DOHH2 (cell line): ENCODE data around the gene NENF.

ENCODE experiments used
- H3F3A ChIP-seq: fragments of 200-600 bp; sonication (generic), shearing (Covaris generic); 2 replicates; pipeline ENCODE4 v1.6.0; 2016; ENCODE audit warnings: antibody characterized with exemption, mild to moderate bottlenecking; ENCODE audit not compliant: control insufficient read depth, insufficient read depth
- H3K27ac ChIP-seq: fragments of 200-600 bp; sonication (generic); 2 replicates; pipeline ENCODE4 v1.5.1; 2014; ENCODE audit warnings: low read depth, mild to moderate bottlenecking, low read length, moderate library complexity
- H3K27me3 ChIP-seq: fragments of 200-600 bp; sonication (generic); 2 replicates; pipeline ENCODE4 v1.6.1; 2014; ENCODE audit warnings: mild to moderate bottlenecking, low read length, mixed read lengths; ENCODE audit not compliant: control insufficient read depth
- H3K36me3 ChIP-seq: fragments of 200-600 bp; sonication (generic); 2 replicates; pipeline ENCODE4 v1.6.1; 2014; ENCODE audit warnings: mild to moderate bottlenecking, low read length, moderate library complexity, mixed read lengths; ENCODE audit not compliant: control insufficient read depth
- H3K4me1 ChIP-seq: fragments of 200-600 bp; sonication (generic); 2 replicates; pipeline ENCODE4 v1.6.1; 2014; ENCODE audit warnings: mild to moderate bottlenecking, low read length, mixed read lengths; ENCODE audit not compliant: control insufficient read depth
- H3K4me2 ChIP-seq: fragments of 200-600 bp; sonication (generic); 2 replicates; pipeline ENCODE4 v1.6.0; 2014; ENCODE audit warnings: mild to moderate bottlenecking, low read length, moderate library complexity
- H3K4me3 ChIP-seq: fragments of 200-600 bp; sonication (generic); 2 replicates; pipeline ENCODE4 v1.5.1; 2014; ENCODE audit warnings: mild to moderate bottlenecking, low read length, mixed read lengths
- H3K79me2 ChIP-seq: fragments of 200-600 bp; sonication (generic); 2 replicates; pipeline ENCODE4 v1.6.1; 2014; ENCODE audit warnings: mild to moderate bottlenecking, low read length, mixed read lengths; ENCODE audit not compliant: control insufficient read depth
- H3K9me2 ChIP-seq: fragments of 200-600 bp; sonication (generic); replicated peaks from 2 replicates; pipeline ENCODE4 v1.6.1; 2014; ENCODE audit warnings: mild to moderate bottlenecking, low read length, mixed read lengths; ENCODE audit not compliant: control insufficient read depth
- H3K9me3 ChIP-seq: fragments of 200-600 bp; sonication (generic); 2 replicates; pipeline ENCODE4 v1.6.1; 2014; ENCODE audit warnings: antibody characterized with exemption, low read length, mixed read lengths; ENCODE audit not compliant: control insufficient read depth, insufficient read depth
- H4K20me1 ChIP-seq: fragments of 200-600 bp; sonication (generic); 2 replicates; pipeline ENCODE4 v1.6.0; 2014; ENCODE audit warnings: low read depth, mild to moderate bottlenecking, antibody characterized with exemption, low read length, moderate library complexity; ENCODE audit not compliant: control insufficient read depth, insufficient read depth
- CTCF ChIP-seq: fragments of 200-600 bp; sonication (generic); IDR thresholded peaks from one replicate; pipeline ENCODE4 v1.5.1; 2014; ENCODE audit warnings: antibody characterized with exemption, mild to moderate bottlenecking, low read depth, low read length; ENCODE audit not compliant: poor library complexity, severe bottlenecking
- EZH2phosphoT487 ChIP-seq: fragments of 200-600 bp; sonication (generic); IDR thresholded peaks from 2 replicates; pipeline ENCODE4 v1.6.1; 2017; ENCODE audit warnings: borderline replicate concordance, mild to moderate bottlenecking, antibody characterized with exemption, low read length, moderate library complexity, mixed read lengths

NENF gene

GRCh38 chr1:212477014-212477679 lies 44.4 kb downstream of the NENF start:
- peaks cover 2% of the 10 kb centered on the region; the same call in 1 of the 2 replicates for H3K4me1 ChIP-seq
- H3K9me2 ChIP-seq: no peaks in the 10 kb centered on the region
- H3K27me3 ChIP-seq: peaks cover 12% of the 10 kb centered on the region
- H3K27ac ChIP-seq: no peak overlapping the region
- H3K9me3 ChIP-seq: no peaks in the 10 kb centered on the region
- TF ChIP-seq CTCF (peak; percentile 85), EZH2phosphoT487 (no peak)
- H3F3A ChIP-seq: no peaks in the 10 kb centered on the region
- no peak overlapping the region for H3K4me3 ChIP-seq
- H3K4me2 ChIP-seq: no peak overlapping the region
- no peaks in the 10 kb centered on the region for H3K36me3 ChIP-seq
- H3K79me2 ChIP-seq: no peaks in the 10 kb centered on the region
- H4K20me1 ChIP-seq: no peaks in the 10 kb centered on the region

- no peak overlapping the region for H3K4me3 ChIP-seq
- H3K79me2 ChIP-seq: no peaks in the 10 kb centered on the region
- H3K27ac ChIP-seq: no peak overlapping the region
- H3K36me3 ChIP-seq: no peaks in the 10 kb centered on the region
- no peak for TF ChIP-seq CTCF
- no peak for TF ChIP-seq EZH2phosphoT487
- peaks cover 17% of the 10 kb centered on the region for H3K27me3 ChIP-seq
- no peaks in the 10 kb centered on the region for H3F3A ChIP-seq
- no peaks in the 10 kb centered on the region for H4K20me1 ChIP-seq
- H3K9me3 ChIP-seq: no peaks in the 10 kb centered on the region
- peaks cover 2% of the 10 kb centered on the region; the same call in 1 of the 2 replicates for H3K4me1 ChIP-seq
- no peaks in the 10 kb centered on the region for H3K9me2 ChIP-seq
- no peak overlapping the region for H3K4me2 ChIP-seq
Observed at GRCh38 chr1:212477680-212478466, 45.2 kb downstream of the NENF start.

DNA sequence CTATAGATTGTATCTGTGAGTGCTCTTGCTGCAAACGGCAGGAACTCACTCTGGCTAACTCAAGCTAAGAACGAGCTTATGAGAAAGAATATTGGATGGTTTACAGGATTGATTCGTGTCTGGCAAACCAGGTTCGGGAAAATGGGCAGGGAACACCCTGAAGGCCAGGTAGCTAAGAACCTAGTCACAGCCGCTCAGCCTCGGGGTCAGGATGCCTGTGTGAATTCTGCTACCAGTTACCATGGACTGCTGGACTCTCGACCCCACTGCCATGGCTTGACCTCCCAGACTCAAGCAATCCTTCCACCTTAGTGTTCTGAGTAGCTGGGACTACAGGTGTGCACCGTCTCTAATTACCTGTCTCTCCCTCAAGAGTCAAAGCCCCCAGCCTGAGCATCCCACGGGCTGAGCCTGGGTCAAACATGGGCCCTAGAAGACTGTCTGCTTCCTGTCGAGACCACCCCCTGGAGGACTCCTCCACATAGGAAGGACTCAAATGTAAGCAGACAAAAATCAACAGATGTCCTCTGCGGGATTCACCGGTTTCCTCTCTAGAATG lies 45.8 kb downstream of the NENF start:
- Histone ChIP-seq H3K36me3 (no peaks in the 10 kb centered on the region), H3K79me2 (no peaks in the 10 kb centered on the region), H3K27ac (no peak overlapping the region), H3K4me3 (no peak overlapping the region), H3K9me2 (no peaks in the 10 kb centered on the region), H3K4me1 (peaks cover 2% of the 10 kb centered on the region; the same call in 1 of the 2 replicates), H4K20me1 (no peaks in the 10 kb centered on the region), H3F3A (no peaks in the 10 kb centered on the region), H3K9me3 (no peaks in the 10 kb centered on the region), H3K27me3 (peaks cover 17% of the 10 kb centered on the region), H3K4me2 (no peak overlapping the region)
- no peak for TF ChIP-seq EZH2phosphoT487
- no peak for TF ChIP-seq CTCF
